GM10266 (cell line): ENCODE data around the gene KCNMA1.

ENCODE experiments used
- DNase-seq: peaks from one replicate; pipeline ENCODE4 v3.0.0; 2012; ENCODE audit errors: extremely low spot score
- CTCF ChIP-seq: IDR thresholded peaks from 2 replicates; pipeline ENCODE4 v1.5.1; 2012; ENCODE audit warnings: mild to moderate bottlenecking, low read depth; ENCODE audit not compliant: control insufficient read depth, insufficient read depth; ENCODE audit errors: missing control alignments

KCNMA1 gene

GRCh38 chr10:77494756-77495541 is 142.7 kb downstream of the KCNMA1 start:
- TF ChIP-seq CTCF, result no peak
- DNase-seq, result no peak

- no peak for DNase-seq
- TF ChIP-seq CTCF, result no peak
These were observed 143.3 kb downstream of the KCNMA1 start for GRCh38 chr10:77494327-77494726.

- DNase-seq, result no peak
- TF ChIP-seq CTCF, result no peak
These were observed 143.8 kb downstream of the KCNMA1 start for GRCh38 chr10:77493851-77494261.

- DNase-seq, result no peak
- TF ChIP-seq CTCF, result no peak
These were observed 144.3 kb downstream of the KCNMA1 start for GRCh38 chr10:77493239-77493806.

- no peak for DNase-seq
- no peak for TF ChIP-seq CTCF
These were observed 145.1 kb downstream of the KCNMA1 start for GRCh38 chr10:77492368-77492994.

- no peak for TF ChIP-seq CTCF
- no peak for DNase-seq
These were observed 146.9 kb downstream of the KCNMA1 start for GRCh38 chr10:77490534-77491314.
